Measurements from ENCODE around the gene TMEM229B. TPM values are rescaled to one million over a fixed set of nuclear protein-coding genes. Genes with fewer than 3 reads are reported as not detected.

TMEM229B gene
- total RNA-seq, 4 donors from 2014 or later: 2.7 to 6.1 (median 5.7) TPM; not detected in 1

DNA sequence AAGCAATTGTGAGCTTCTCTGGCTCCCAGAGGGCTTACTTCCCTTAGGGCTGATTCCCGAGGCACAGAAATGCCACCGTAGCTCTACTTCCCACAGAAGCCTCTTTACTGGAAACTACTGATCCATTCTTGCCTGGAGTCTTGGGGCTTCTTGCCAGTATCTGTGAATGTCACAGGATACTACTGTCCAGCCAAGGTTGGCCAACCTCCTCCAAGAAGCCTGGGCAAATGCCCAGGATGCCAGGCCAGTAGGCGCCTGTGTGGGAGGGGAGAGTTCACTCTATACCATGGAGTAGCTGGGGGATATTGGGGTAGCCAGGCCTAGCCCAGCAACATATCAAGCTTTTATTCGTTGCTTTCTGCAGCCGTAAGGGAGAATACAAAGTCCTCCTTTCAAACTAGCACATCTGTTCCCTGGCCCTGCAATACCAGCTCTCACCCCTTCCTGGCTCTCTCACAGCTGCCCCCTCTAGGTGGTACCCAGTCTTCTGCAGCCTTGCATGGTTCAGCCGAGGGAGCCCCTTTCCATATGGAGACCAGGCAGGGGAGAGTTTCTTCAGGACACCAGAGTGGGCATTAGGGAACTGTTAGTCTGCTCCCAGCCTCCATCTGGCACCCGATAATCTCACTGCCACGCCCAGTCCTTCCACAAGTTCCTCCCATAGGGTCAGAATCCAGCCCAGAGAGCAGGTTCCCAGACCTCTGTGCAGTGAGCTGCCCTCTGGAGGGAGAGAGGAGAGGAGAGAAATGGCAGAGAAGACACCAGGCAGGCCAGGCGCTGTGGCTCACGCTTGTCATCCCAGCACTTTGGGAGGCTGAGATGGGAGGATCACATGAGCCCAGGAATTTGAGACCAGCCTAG lies 52.3 kb downstream of the TMEM229B start:
- WGBS, 2 donors: 70 to 76% methylated on average over 10 of the region's 10 CpGs
- no peak overlapping the region for H3K27ac ChIP-seq
- TF ChIP-seq POLR2A (IDR thresholded peaks at IDR 0.05): no peak
- no peak for TF ChIP-seq EP300 (IDR thresholded peaks at IDR 0.05)
- TF ChIP-seq, protein P1, sequence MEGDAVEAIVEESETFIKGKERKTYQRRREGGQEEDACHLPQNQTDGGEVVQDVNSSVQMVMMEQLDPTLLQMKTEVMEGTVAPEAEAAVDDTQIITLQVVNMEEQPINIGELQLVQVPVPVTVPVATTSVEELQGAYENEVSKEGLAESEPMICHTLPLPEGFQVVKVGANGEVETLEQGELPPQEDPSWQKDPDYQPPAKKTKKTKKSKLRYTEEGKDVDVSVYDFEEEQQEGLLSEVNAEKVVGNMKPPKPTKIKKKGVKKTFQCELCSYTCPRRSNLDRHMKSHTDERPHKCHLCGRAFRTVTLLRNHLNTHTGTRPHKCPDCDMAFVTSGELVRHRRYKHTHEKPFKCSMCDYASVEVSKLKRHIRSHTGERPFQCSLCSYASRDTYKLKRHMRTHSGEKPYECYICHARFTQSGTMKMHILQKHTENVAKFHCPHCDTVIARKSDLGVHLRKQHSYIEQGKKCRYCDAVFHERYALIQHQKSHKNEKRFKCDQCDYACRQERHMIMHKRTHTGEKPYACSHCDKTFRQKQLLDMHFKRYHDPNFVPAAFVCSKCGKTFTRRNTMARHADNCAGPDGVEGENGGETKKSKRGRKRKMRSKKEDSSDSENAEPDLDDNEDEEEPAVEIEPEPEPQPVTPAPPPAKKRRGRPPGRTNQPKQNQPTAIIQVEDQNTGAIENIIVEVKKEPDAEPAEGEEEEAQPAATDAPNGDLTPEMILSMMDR (IDR thresholded peaks at IDR 0.05): no peak
- H3K27me3 ChIP-seq: no peaks in the 10 kb centered on the region
- H3K36me3 ChIP-seq: no peaks in the 10 kb centered on the region
- H3K9me3 ChIP-seq: no peaks in the 10 kb centered on the region
- no peaks in the 10 kb centered on the region for H3K4me1 ChIP-seq
- no peak for DNase-seq (ENCODE audit: low spot score in 2 of 2)
- H3K4me3 ChIP-seq: no peak overlapping the region

GRCh38 chr14:67435603-67436002 lies 52.9 kb downstream of the TMEM229B start:
- no peak for DNase-seq (ENCODE audit: low spot score in 2 of 2)
- TF ChIP-seq, protein P1 (IDR thresholded peaks at IDR 0.05): no peak
- TF ChIP-seq EP300 (IDR thresholded peaks at IDR 0.05) (no peak), POLR2A (IDR thresholded peaks at IDR 0.05) (no peak)
- Histone ChIP-seq H3K36me3 (no peaks in the 10 kb centered on the region), H3K27ac (no peak overlapping the region), H3K9me3 (no peaks in the 10 kb centered on the region), H3K4me3 (no peak overlapping the region), H3K27me3 (no peaks in the 10 kb centered on the region), H3K4me1 (no peaks in the 10 kb centered on the region)
- WGBS, 2 donors: 87 to 91% methylated on average over 5 of the region's 5 CpGs

DNA sequence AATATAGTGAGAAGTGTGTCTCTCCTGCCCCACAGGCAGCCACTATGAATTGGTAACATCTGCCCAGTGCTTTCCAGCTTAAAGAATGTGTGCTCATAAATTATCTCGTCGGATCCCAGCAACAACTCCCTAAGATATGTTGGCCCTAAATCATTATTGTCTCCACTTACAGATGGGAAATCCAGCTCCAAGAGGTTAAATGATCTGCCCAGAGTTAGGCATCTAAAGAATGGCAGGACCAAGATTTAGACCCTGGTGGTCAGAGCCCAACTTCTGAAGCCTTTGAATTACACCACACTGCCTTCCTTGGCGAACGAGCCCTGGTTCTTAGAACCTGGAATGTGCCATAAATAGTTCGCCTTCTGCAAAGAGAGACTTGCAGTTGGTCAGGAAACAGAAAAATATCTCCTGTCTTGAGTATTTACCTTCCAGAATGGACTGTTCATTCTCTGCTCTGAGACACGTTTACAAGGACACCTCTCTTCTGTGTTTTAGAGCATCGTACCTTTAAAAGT lies 56.4 kb downstream of the TMEM229B start:
- H3K4me3 ChIP-seq: no peak overlapping the region
- no peak for DNase-seq (ENCODE audit: low spot score in 2 of 2)
- no peak for TF ChIP-seq EP300 (IDR thresholded peaks at IDR 0.05)
- no peak for TF ChIP-seq POLR2A (IDR thresholded peaks at IDR 0.05)
- TF ChIP-seq, protein P1 (IDR thresholded peaks at IDR 0.05): no peak
- H3K36me3 ChIP-seq: no peaks in the 10 kb centered on the region
- H3K9me3 ChIP-seq: no peaks in the 10 kb centered on the region
- no peak overlapping the region for H3K27ac ChIP-seq
- WGBS, 2 donors: 45 to 51% methylated on average over 7 of the region's 7 CpGs
- no peaks in the 10 kb centered on the region for H3K27me3 ChIP-seq
- peaks cover 0 to 4% (median 0%) of the 10 kb centered on the region in 4 donors for H3K4me1 ChIP-seq

DNA sequence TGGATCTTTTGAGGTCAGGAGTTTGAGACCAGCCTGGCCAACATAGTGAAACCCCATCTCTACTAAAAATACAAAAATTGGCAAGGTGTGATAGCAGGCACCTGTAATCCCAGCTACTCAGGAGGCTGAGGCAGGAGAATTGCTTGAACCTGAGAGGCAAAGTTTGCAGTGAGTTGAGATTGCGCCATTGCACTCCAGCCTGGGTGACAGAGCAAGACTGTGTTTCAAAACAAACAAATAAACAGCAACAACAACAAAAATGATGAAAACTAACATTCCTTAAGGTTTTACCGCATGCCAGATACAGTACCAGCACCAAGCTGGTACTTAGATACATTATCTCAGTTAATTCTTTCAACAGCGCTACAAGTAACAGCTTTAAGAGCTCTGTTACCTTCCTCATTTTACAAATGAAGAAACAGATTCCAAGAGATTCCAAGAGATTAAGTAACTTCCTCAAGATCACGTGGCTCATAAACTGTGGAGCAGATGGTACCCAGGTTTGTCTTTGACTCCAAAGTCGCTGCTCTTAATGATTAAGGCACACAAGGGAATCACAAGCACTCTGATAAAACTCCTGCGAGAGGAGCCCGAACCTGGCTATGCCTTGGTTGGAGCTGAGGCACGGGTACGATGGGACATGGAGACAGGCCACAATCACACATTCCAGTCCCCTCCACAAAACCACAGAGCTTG lies 58.9 kb downstream of the TMEM229B start:
- 80 to 83% methylated on average over 9 of the region's 9 CpGs for WGBS, 2 donors
- TF ChIP-seq POLR2A (IDR thresholded peaks at IDR 0.05) (no peak), EP300 (IDR thresholded peaks at IDR 0.05) (no peak)
- TF ChIP-seq, protein P1 (IDR thresholded peaks at IDR 0.05): no peak
- Histone ChIP-seq H3K9me3 (no peaks in the 10 kb centered on the region), H3K27me3 (peaks cover 0 to 5% of the 10 kb centered on the region in 2 donors), H3K27ac (no peak overlapping the region), H3K4me1 (peaks cover 0 to 7% (median 0%) of the 10 kb centered on the region in 4 donors), H3K36me3 (no peaks in the 10 kb centered on the region), H3K4me3 (no peak overlapping the region)
- DNase-seq (ENCODE audit: low spot score in 2 of 2): no peak
